RWPE2 (cell line): ENCODE results near the gene GEN1.

ENCODE experiments used
- ATAC-seq: fragments of 200-7000 bp; cut with Tn5 transposase; 3 replicates; pipeline ENCODE4 v1.9.1; 2021; ENCODE audit warnings: low read depth
- DNase-seq: peaks from one replicate; pipeline ENCODE4 v3.0.0-alpha.2; 2020; ENCODE audit warnings: low spot score
- H3K27ac ChIP-seq: fragments of 450-650 bp; 2 replicates; pipeline ENCODE4 v1.5.1; 2017; ENCODE audit warnings: mild to moderate bottlenecking; ENCODE audit not compliant: poor library complexity, severe bottlenecking
- H3K27me3 ChIP-seq: fragments of 250-450 bp; sonication (Bioruptor Pico); 2 replicates; pipeline ENCODE4 v1.5.1; 2021; ENCODE audit warnings: mild to moderate bottlenecking, moderate library complexity; ENCODE audit not compliant: insufficient read depth, poor library complexity, severe bottlenecking
- H3K36me3 ChIP-seq: fragments of 250-450 bp; sonication (Bioruptor Pico); 2 replicates; pipeline ENCODE4 v1.5.1; 2020; ENCODE audit warnings: low read depth, mild to moderate bottlenecking, moderate library complexity
- H3K4me1 ChIP-seq: fragments of 250-450 bp; sonication (Bioruptor Pico); 2 replicates; pipeline ENCODE4 v1.5.1; 2021; ENCODE audit warnings: mild to moderate bottlenecking, moderate library complexity; ENCODE audit not compliant: insufficient read depth, poor library complexity, severe bottlenecking
- H3K4me3 ChIP-seq: fragments of 250-450 bp; sonication (Bioruptor Pico); 2 replicates; pipeline ENCODE4 v1.5.1; 2021; ENCODE audit warnings: mild to moderate bottlenecking, moderate library complexity; ENCODE audit not compliant: severe bottlenecking
- H3K9me3 ChIP-seq: fragments of 250-450 bp; sonication (Bioruptor Pico); 2 replicates; pipeline ENCODE4 v1.5.1; 2021; ENCODE audit warnings: mild to moderate bottlenecking, moderate library complexity; ENCODE audit not compliant: severe bottlenecking
- CTCF ChIP-seq: fragments of 450-650 bp; IDR thresholded peaks from one replicate; pipeline ENCODE4 v1.5.1; 2017; ENCODE audit warnings: mild to moderate bottlenecking, moderate library complexity; ENCODE audit not compliant: poor library complexity, severe bottlenecking

The GEN1 gene

DNA sequence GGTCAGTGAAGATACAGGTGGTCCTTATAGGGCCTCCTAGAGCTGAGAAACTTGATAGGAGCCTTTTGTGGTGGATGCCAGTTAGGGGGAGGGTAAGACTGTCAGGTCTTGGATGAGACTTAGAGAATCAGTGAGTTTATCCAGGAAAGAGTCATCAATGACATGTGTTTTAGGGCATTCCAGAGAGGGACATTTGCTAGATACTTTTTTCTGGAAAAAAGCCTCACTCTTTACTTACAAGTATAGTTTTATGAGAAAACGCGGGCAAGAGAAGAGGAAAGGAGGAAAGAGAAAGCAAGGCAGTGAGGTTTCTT lies 37.8 kb downstream of the GEN1 start:
- Histone ChIP-seq H3K4me1 (no peaks in the 10 kb centered on the region), H3K4me3 (no peak overlapping the region), H3K27ac (no peak overlapping the region), H3K9me3 (no peaks in the 10 kb centered on the region), H3K27me3 (no peaks in the 10 kb centered on the region), H3K36me3 (no peaks in the 10 kb centered on the region)
- DNase-seq = no peak
- ATAC-seq = no peak
- no peak for TF ChIP-seq CTCF

DNA sequence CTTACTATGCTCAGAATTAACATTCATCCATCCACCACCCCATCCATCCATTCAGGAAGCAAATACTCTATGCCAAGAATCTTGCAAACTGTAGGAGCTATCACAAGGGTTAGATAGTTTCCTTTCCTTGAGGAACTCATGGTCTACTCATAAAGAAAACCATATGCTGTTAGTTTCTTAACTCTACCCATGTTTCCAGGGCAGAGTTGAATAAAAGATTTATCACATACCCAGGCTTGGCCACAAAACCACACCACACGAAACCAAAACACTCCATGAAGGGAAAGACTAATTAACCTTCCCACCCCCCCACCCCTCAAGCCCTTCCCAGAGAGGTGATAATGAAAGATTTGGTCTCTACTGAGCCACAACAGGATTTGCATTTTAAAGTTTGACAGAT lies 38.6 kb downstream of the GEN1 start:
- no peaks in the 10 kb centered on the region for H3K9me3 ChIP-seq
- ATAC-seq (no peak), DNase-seq (no peak)
- H3K36me3 ChIP-seq = no peaks in the 10 kb centered on the region
- TF ChIP-seq CTCF = no peak
- H3K4me1 ChIP-seq = no peaks in the 10 kb centered on the region
- H3K27me3 ChIP-seq = no peaks in the 10 kb centered on the region
- H3K4me3 ChIP-seq = no peak overlapping the region
- no peak overlapping the region for H3K27ac ChIP-seq

- no peak for DNase-seq
- Histone ChIP-seq H3K9me3 (no peaks in the 10 kb centered on the region), H3K27ac (no peak overlapping the region), H3K4me3 (no peak overlapping the region), H3K36me3 (no peaks in the 10 kb centered on the region), H3K4me1 (no peaks in the 10 kb centered on the region), H3K27me3 (no peaks in the 10 kb centered on the region)
- TF ChIP-seq CTCF = no peak
- ATAC-seq = no peak
Measured at GRCh38 chr2:17793296-17793695, 39.4 kb downstream of the GEN1 start.

- ATAC-seq (no peak), DNase-seq (no peak)
- Histone ChIP-seq H3K36me3 (no peaks in the 10 kb centered on the region), H3K27me3 (no peaks in the 10 kb centered on the region), H3K27ac (no peak overlapping the region), H3K4me3 (no peak overlapping the region), H3K4me1 (no peaks in the 10 kb centered on the region), H3K9me3 (no peaks in the 10 kb centered on the region)
- TF ChIP-seq CTCF = no peak
Measured at GRCh38 chr2:17793803-17794354, 39.9 kb downstream of the GEN1 start.

DNA sequence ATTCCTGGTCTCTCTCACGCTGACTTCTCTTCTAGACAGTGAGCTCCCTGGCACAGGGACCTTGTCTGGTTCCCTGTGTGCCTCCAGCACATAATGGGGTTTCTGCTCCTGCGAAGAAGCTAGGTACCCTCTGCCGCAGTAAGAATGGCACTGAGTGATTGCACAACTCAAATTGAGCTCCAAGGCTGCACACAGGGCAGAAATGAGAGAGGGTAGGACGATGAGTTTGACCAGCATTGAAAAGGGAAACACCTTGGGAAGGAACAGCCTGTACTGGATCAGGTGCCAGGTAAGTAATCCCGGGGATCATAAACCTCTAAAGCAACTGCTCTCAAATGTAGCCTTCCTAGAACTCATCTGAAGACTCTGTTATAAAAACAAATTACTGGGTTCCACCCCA lies 41.4 kb downstream of the GEN1 start:
- DNase-seq (no peak), ATAC-seq (no peak)
- no peak for TF ChIP-seq CTCF
- Histone ChIP-seq H3K36me3 (no peaks in the 10 kb centered on the region), H3K27me3 (no peaks in the 10 kb centered on the region), H3K4me3 (no peak overlapping the region), H3K4me1 (no peaks in the 10 kb centered on the region), H3K27ac (no peak overlapping the region), H3K9me3 (no peaks in the 10 kb centered on the region)
